Stimulated activated CD4-positive, alpha-beta T cell treated with anti-CD3 and anti-CD28 coated beads, Interleukin-4, amount 100 ng/mL, for 48 hours (primary cell): ENCODE data around the gene AXIN2.
"Not testable (repeated sequence)": the region's sequence is repeated elsewhere in the genome, so short reads cannot be mapped to it uniquely, and the experiment has no call there.

Experiments
- DNase-seq, 2 donors: peaks; one replicate each; pipeline ENCODE4 v3.0.0-alpha.2; 2020; ENCODE audit warnings: low read depth in 2 of 2

AXIN2 gene

DNA sequence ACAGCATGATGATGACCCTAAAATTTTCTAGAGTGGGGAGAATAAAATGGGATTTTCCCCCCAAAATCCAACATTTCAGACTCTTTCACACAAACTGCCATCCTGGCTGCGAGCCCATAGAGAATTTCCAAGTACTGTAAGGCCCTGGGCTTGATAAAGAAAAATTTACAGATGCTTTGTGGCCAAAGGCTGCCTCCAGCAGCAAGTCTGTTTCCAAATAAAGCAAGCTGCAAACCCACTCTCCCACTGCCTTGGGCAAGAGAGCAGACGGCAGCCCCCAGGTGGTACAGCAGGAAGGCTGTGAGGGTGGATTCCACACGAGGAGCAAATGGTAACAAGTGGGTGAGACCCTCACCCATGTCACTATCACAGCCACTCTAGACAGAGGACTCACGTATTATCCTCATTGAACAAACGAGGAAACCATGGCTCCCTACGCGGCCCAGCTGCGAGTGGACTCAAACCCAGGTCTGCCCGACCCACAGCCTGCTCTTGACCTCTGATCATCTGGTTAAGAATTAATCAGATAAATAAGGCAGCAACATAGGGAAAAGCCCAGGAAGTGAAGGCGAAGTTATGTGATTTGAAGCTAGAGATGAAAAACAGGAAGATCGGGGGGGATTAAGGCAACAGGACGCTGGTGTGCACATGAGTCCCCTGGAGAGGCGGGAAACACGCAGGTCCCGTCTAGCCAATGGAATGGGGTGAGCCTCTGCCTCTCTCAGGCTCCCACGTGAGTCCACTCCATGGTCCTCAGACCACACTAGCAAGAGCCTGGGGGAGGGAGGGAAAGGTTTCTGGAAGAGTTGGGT, 37.4 kb downstream of the AXIN2 start:
- DNase-seq = no peak

DNA sequence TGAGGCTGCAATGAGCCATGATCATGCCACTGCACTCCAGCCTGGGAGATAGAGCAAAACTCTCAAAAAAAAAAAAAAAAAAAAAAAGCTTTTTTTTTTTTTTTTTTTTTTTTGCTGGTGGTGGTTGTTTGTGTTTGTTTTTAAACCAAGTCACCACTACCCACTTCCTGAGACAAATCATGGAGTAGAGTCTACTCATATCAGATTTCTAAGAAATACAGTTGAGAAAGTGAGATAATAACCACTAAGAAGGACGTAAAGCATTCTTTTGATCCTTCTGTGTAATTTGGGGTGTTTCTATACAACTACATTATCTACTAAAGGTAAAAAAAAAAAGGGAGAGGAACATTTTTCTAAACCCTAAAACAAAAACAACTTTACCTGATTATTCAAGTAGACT, 38.0 kb downstream of the AXIN2 start:
- no peak for DNase-seq

DNA sequence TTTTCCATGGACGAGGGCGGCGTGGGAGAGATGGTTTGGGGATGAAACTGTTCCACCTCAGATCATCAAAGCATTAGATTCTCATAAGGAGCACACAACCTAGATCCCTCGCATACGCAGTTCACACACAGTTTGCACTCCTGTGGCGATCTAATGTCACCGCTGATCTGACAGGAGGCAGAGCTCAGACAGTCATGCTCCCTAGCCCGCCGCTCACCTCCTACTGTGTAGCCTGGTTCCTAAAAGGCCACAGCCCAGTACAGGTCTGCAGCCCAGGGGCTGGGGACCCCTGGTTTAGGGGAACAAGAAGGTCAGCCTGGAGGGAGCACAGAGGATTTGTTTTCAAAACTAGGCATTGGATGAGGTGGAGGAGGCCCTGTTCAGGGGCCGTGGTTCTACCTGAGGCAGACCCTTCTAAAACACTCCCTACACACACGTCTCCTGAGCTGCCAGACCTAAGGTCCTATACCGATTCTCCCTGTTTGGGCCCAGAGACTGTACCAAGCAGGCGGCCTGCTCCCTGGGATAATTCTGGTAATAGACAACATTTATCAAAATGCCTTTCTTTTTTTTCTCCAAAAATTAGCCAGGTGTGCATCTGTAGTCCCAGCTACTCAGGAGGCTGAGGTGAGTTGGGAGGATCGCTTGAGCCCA, 38.6 kb downstream of the AXIN2 start:
- no peak for DNase-seq

GRCh38 chr17:65519462-65519861, 42.0 kb downstream of the AXIN2 start:
- no peak for DNase-seq

GRCh38 chr17:65518256-65518655, 43.2 kb downstream of the AXIN2 start:
- DNase-seq = no peak

GRCh38 chr17:65515959-65516948, 45.2 kb downstream of the AXIN2 start:
- no peak for DNase-seq

GRCh38 chr17:65515512-65515911, 45.9 kb downstream of the AXIN2 start:
- DNase-seq = no peak

- peak in 1 of 2 donors; percentile 18 for DNase-seq
Observed at GRCh38 chr17:65514541-65514940, 46.9 kb downstream of the AXIN2 start.

DNA sequence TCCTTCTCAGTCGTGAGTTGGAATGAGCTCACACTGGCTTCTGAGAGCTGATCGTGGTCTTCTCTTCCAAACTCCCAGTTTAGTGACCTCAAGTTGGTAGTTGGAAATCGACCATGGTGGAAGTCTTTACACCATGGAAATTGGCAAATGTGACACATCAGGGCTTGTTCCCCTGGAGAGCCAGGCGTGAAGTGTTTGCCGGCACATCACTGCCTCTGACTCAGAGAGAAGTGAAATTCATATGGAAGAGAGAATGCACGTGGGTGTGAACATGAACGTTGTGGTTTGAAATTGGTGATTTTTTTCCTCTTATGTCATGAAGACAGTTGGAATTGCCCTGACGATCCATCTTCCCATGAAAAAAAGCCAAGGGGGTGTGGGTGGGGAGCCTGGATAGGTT, 47.4 kb downstream of the AXIN2 start:
- DNase-seq = peak in 1 of 2 donors; percentile 19

- no peak for DNase-seq
Observed at GRCh38 chr17:65511316-65511715, 50.1 kb downstream of the AXIN2 start.

GRCh38 chr17:65509032-65509431, 52.4 kb downstream of the AXIN2 start:
- no peak for DNase-seq

DNA sequence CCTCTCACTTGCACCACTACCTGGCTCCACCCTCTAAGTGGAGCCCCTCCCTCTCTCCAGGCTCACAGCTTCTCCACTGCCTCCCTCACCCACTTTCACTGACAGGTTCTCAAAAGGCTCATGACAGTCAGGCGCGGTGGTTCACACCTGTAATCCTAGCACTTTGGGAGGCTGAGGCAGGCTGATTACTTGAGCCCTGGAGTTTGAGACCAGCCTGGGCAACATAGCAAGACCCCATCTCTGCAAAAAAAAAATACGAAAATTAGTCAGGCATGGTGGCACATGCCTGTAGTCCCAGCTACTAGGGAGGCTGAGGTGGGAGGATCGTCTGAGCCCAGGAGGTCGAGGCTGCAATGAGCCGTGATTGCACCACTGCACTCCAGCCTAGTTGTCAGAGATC, 56.8 kb downstream of the AXIN2 start:
- DNase-seq = not testable (repeated sequence)

GRCh38 chr17:65504141-65504540, 57.3 kb downstream of the AXIN2 start:
- DNase-seq = no peak

GRCh38 chr17:65503557-65503956, 57.9 kb downstream of the AXIN2 start:
- no peak for DNase-seq

DNA sequence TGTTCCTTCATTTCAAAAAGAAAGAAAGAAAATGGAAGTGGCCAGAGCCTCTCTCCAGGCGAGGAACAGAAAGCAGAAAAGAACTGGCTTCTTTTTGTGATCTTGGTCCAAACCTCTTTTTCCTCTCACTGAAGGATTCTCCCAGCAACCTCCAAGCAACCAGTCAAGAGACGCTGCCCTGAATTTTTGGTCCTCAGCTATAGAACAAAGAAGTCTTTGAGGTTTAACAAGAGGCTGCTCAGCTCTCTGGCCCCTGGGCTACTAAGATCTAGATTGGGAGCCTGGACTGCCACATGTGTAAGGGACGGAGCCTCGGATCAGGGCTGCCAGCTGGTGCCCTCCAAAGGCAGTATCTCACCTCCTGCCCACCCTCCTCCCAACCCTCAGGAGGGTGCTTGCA, 62.6 kb downstream of the AXIN2 start:
- DNase-seq = no peak

- DNase-seq = no peak
Observed at GRCh38 chr17:65496801-65497200, 64.6 kb downstream of the AXIN2 start.

GRCh38 chr17:65495122-65496055, 66.1 kb downstream of the AXIN2 start:
- DNase-seq = no peak

GRCh38 chr17:65489413-65490155, 71.9 kb downstream of the AXIN2 start:
- no peak for DNase-seq

DNA sequence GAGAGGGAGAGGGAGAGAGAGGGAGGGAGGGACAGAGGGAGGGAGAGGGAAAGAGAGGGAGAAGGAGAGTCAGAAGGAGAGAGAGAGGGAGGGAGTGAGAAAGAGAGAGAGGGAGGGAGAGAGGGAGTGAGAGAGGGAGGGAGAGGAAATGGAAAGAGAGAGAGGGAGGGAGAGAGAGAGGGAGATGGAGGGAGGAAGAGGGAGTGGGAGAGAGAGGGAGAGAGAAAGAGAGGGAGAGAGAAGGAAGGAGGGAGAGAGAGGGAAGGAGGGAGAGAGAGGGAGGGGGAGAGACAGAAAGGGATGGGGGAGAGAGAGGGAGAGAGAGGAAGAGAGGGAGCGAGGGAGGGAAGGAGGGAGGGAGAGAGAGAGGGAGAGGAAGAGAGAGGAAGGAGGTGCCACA, 72.8 kb downstream of the AXIN2 start:
- DNase-seq = no peak

- no peak for DNase-seq
Observed at GRCh38 chr17:65487990-65488389, 73.5 kb downstream of the AXIN2 start.
